ENCODE data around the gene CKB.

- TF ChIP-seq CTCF (optimal IDR thresholded peaks at IDR 0.05 in 1 of 3, IDR thresholded peaks at IDR 0.05 in 1 of 3, conservative IDR thresholded peaks at IDR 0.05 in 1 of 3; ENCODE audit: extremely low read depth in 1 of 3, insufficient read depth in 2 of 3, low read length in 3 of 3): no peak
- TF ChIP-seq EZH2 (IDR thresholded peaks at IDR 0.05; ENCODE audit: low read length): no peak
Measured at GRCh38 chr14:103547941-103548462, 25.4 kb upstream of the CKB start.
